ENCODE data around the gene SNX21.

SNX21 gene

GRCh38 chr20:45833030-45833882 is at the start of gene SNX21:
TSS of gene SNX21 (plus strand) at chr20:45833799. CDS start at chr20:45833920, 121 bp downstream.
- in situ Hi-C loops (cut with MboI; ENCODE audit: low sequenced_read_pairs) = no loop called here

DNA sequence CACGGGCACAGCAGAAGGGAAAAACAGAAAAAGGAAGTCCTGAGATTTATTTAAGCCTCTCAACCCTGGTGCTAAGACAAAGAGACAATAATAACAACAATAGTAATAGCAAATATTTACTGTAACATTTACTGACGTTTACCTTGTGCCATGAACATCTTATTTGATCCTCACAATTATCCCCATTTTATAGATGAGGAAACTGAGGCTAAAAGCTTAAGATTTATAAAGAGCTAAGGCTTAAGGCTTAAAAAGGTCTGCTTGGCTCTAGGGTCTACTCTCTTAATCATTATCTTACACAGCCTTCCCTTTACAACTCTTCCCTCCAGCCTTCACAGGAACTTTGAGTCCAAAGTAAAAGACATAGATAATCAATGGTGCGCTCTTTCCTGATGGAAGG is 45.2 kb upstream of the SNX21 start:
- in situ Hi-C loops (cut with MboI; ENCODE audit: low sequenced_read_pairs) = loop anchor here (10.0 to 25.0 kb wide), 2 partner anchors 474 to 574 kb away; no protein-coding TSS in a partner anchor

- in situ Hi-C loops (cut with MboI; ENCODE audit: low sequenced_read_pairs) = loop anchor here (25.0 kb wide), 1 partner anchor 570 kb away; no protein-coding TSS in a partner anchor
These were observed 41.1 kb upstream of the SNX21 start for GRCh38 chr20:45792317-45793118.

DNA sequence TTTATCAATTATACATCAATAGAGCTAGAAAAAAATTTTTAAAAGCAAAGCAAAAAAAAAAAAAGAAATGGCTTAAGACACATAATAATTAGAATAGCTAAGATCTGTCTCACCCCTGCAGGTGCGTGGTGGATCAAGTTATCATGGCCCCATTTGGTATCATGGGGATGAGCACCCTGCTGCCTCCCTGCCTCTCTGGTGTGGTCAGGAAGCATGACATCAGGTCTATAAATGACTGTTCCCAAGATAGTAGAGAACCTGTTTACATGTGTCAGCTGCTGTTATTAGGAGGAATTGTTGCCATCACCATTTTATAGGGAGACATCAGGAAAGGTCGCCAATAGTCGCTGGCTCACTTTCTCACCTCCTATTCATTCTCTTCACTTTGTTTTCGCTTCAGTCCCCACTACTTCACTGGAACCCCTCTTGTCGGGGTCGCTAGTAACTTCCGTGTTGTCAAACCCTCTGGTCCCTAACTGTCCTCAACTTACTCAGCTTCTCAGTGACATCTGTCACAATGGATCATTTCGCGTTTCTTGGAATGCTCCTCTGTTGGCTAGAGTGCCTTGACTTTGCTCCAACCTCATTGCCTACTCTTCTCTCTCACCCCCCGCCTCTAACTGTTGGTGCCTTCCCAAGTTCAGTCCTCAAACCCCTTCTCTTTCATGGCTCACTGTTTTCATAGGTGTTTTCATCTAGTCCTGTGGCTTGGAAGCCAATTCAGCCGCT is 37.1 kb upstream of the SNX21 start:
- in situ Hi-C loops (cut with MboI; ENCODE audit: low sequenced_read_pairs) = loop anchor here (25.0 kb wide), 1 partner anchor 566 kb away; no protein-coding TSS in a partner anchor

DNA sequence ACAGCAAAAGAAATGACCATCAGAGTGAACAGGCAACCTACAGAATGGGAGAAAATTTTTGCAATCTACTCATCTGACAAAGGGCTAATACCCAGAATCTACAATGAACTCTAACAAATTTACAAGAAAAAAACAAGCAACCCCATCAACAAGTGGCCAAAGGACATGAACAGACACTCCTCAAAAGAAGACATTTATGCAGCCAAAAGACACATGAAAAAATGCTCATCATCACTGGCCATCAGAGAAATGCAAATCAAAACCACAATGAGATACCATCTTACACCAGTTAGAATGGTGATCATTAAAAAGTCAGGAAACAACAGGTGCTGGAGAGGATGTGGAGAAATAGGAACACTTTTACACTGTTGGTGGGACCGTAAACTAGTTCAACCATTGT is 36.1 kb upstream of the SNX21 start:
- in situ Hi-C loops (cut with MboI; ENCODE audit: low sequenced_read_pairs) = loop anchor here (25.0 kb wide), 1 partner anchor 565 kb away; no protein-coding TSS in a partner anchor

DNA sequence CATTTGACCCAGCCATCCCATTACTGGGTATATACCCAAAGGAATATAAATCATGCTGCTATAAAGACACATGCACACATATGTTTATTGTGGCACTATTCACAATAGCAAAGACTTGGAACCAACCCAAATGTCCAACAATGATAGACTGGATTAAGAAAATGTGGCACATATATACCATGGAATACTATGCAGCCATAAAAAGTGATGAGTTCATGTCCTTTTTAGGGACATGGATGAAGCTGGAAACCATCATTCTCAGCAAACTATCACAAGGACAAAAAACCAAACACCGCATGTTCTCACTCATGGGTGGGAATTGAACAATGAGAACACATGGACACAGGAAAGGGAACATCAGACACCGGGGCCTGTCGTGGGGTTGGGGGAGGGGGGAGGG is 35.6 kb upstream of the SNX21 start:
- in situ Hi-C loops (cut with MboI; ENCODE audit: low sequenced_read_pairs) = loop anchor here (25.0 kb wide), 1 partner anchor 564 kb away; no protein-coding TSS in a partner anchor

DNA sequence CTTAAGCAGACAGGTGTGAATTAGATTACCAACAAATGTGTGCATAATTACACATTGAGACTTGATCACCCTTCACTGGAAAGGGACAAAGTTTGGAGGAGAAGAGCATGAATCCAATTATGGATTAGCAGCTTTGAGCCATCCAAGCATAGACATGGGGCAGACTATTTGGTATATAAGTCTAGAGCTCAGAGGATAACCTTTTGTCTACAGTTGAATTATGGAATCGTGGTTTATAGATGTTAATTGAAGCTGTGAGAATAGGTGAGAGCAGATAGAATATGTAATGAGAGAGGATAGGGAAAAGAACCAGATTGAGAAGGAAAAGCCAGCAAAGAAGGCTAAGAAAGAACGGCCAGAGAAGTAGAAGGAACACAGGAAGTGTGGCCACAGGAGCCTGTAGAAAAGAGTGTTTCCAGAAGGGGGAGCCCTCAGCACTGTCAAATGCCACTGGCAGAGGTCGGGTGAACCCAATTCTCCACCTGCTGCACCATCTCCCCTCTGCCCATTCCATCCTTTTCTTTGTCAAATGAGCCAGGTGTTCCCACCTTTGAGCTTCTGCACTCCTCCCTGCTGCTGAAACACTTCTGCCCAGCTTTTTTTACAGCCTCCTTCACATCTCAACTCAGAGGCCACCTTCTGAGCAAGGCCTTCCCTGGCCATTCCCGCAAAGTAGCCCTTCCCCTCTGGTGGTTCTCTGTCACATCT is 34.5 kb upstream of the SNX21 start:
- in situ Hi-C loops (cut with MboI; ENCODE audit: low sequenced_read_pairs) = loop anchor here (25.0 kb wide), 1 partner anchor 563 kb away; no protein-coding TSS in a partner anchor

DNA sequence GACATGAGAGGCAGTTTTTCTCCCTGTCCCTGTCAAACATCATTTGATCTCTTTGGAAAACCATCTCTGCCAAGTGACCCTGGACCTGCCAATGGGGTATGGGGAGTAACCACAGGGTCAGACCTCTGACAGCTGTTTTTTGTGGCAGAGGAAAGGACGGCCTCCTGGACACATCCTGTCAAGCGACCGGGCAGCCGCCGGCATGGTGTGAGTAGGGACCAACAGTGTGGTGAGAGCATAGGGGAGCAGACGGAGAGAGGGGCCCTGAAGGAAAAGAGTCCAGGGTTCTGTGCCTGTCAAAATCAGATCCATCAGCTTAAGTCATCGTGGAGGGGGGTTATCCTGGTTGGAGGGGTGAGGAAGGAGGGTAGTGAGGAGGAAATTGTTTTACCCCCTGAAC is 31.7 kb upstream of the SNX21 start:
- in situ Hi-C loops (cut with MboI; ENCODE audit: low sequenced_read_pairs) = no loop called here

DNA sequence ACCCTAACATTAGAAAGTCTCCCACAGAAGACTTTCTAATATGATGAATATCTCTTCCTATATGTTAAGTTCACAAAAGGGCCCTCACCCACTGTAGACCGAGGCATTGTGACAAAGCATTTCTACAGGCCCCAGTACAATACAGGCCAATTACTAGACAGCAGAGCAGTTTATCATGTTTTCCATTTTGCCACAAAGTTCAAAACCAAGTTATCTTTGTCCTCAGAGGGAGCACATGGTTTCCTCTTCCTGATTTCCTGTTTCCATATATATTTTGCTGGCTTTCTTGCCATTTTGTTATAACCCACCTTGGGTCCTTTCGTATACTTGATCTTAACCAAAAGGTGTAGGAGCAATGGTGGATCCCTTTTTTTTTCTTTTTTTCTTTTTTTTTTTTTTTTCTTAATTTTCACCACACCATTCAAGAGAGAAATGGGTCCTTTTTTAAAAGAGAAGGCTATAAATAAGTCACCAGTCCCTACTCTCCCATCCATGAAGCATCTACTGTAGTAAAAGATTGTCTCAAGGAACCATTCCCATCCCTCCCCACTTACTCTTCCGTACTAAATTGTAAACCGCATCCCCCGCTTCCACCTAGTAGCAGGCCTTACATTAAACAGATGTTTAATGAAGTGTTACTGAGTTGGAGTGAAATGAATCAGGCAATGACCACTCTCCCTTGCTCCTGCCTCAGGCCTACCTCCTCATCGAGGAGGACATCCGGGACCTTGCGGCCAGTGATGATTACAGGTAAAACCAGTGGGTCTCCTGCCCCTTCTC is 23.2 kb upstream of the SNX21 start:
- in situ Hi-C loops (cut with MboI; ENCODE audit: low sequenced_read_pairs) = no loop called here

GRCh38 chr20:45812157-45813005 is 21.2 kb upstream of the SNX21 start, which contains the start of gene UBE2C:
TSS of gene UBE2C (plus strand) at chr20:45812644. CDS start at chr20:45812696, 52 bp downstream.
- in situ Hi-C loops (cut with MboI; ENCODE audit: low sequenced_read_pairs) = no loop called here

- in situ Hi-C loops (cut with MboI; ENCODE audit: low sequenced_read_pairs) = no loop called here
These were observed 20.6 kb upstream of the SNX21 start for GRCh38 chr20:45813006-45813340.

- in situ Hi-C loops (cut with MboI; ENCODE audit: low sequenced_read_pairs) = no loop called here
These were observed 20.1 kb upstream of the SNX21 start for GRCh38 chr20:45813489-45813888.

DNA sequence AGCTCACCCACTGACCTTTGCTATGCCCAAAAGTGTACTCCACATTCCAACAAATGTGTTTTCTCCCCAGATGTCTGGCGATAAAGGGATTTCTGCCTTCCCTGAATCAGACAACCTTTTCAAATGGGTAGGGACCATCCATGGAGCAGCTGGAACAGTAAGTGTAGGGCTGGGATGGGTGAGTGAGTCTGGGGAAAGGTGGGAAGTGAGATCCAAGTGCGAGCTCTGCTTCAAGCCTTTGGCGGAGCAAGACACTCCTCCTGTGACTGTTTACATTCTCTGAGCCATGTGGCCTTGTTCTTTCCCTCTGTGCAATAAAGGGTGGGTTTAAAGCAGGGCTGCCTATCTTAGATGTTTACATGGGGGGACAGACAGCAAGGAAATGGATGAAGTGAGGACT is 19.3 kb upstream of the SNX21 start:
- in situ Hi-C loops (cut with MboI; ENCODE audit: low sequenced_read_pairs) = no loop called here

DNA sequence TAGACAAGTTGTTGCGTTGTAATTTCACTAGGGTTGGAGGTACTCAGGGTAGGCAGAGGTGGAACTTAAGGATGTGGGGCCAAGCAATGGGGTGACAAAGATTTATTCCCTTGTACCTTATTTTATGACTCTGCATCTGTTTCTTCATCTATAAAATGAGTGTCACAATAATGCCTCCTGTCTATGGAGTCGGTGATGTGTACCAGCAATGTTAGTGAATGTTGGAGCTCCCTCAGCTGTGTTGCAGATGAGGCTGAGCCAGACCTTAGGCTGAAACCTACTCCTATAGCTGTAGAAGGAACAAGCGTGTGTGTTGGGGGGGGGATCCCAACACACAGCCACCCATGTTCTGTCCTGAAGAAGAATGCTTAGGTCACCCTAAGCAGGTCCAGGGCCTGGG is 16.6 kb upstream of the SNX21 start:
- in situ Hi-C loops (cut with MboI; ENCODE audit: low sequenced_read_pairs) = no loop called here

- in situ Hi-C loops (cut with MboI; ENCODE audit: low sequenced_read_pairs) = no loop called here
These were observed 16.0 kb upstream of the SNX21 start for GRCh38 chr20:45817376-45818194.

- in situ Hi-C loops (cut with MboI; ENCODE audit: low sequenced_read_pairs) = no loop called here
These were observed 15.4 kb upstream of the SNX21 start for GRCh38 chr20:45818239-45818638.

DNA sequence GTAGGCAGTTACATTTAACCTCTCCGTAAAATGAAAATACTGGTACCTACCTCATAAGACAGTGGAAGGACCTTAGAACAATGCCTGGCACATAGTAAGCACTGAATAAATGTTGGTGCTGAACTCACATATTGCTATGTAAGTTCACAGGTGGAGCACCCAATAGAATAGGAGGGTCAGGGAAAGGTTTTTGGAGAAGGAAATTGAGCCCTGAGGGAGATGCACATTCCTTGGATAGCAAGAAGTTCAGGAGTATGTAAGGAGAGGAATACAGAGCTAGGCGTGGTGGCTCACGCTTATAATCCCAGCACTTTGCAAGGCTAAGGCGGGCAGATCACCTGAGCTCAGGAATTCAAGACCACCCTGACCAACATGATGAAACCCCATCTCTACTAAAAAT is 14.1 kb upstream of the SNX21 start:
- in situ Hi-C loops (cut with MboI; ENCODE audit: low sequenced_read_pairs) = no loop called here

DNA sequence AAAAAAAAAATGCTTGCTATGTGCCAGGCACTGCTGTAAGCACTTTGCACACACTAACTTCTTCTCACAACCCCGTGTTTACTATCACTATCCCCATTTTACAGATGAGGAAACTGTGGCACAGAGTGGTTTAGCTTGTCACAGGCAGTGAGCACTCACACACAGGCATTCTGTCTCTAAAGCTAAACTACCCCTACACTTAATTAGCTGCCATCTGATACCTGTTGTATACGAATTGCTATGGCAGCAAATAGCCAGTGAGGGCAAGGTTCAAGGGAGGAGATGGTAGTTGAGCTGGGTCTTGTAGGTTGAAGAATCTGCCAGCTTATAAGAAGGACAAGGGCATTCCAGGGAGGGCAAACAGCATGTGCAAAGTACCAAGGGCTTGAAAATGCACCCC is 11.7 kb upstream of the SNX21 start:
- in situ Hi-C loops (cut with MboI; ENCODE audit: low sequenced_read_pairs) = no loop called here
